ENCODE results near the gene DEGS2.

The DEGS2 gene

GRCh38 chr14:100135073-100135472 is 24.4 kb downstream of the DEGS2 start:
- no peaks in the 10 kb centered on the region for H3K4me1 ChIP-seq (ENCODE audit: control insufficient read depth, insufficient read depth, low read length)
- CTCF ChIA-PET = interaction anchor here (0.9 kb wide), 1 partner anchor 20 kb away, joined by 3 read pairs; no protein-coding TSS in a partner anchor

More at GRCh38 chr14:100135073-100135472, 24.4 kb downstream of the DEGS2 start:
- H3K9me3 ChIP-seq (ENCODE audit: control insufficient read depth, insufficient read depth, low read depth, low read length) = no peaks in the 10 kb centered on the region
- H3K4me3 ChIP-seq (ENCODE audit: low read depth, low read length) = no peak overlapping the region
- TF ChIP-seq ZNF624 (tag by site-specific recombination; IDR thresholded peaks at IDR 0.05) (no peak), PATZ1 (tag by site-specific recombination; IDR thresholded peaks at IDR 0.05) (no peak), ZNF660 (tag by site-specific recombination; IDR thresholded peaks at IDR 0.05) (no peak), ZBTB44 (tag by site-specific recombination; IDR thresholded peaks at IDR 0.05) (no peak), GFI1B (tag by site-specific recombination; IDR thresholded peaks at IDR 0.05) (no peak), ZNF174 (tag by site-specific recombination; IDR thresholded peaks at IDR 0.05) (no peak), PRDM4 (tag by site-specific recombination; IDR thresholded peaks at IDR 0.05) (no peak), REST (tag by site-specific recombination; IDR thresholded peaks at IDR 0.05) (no peak), ZNF211 (tag by site-specific recombination; IDR thresholded peaks at IDR 0.05; ENCODE audit: low read depth) (no peak), ZNF248 (tag by site-specific recombination; IDR thresholded peaks at IDR 0.05) (no peak), ZNF768 (tag by site-specific recombination; IDR thresholded peaks at IDR 0.05) (no peak), ZNF707 (tag by site-specific recombination; IDR thresholded peaks at IDR 0.05) (no peak)
- TF ChIP-seq, protein P1, sequence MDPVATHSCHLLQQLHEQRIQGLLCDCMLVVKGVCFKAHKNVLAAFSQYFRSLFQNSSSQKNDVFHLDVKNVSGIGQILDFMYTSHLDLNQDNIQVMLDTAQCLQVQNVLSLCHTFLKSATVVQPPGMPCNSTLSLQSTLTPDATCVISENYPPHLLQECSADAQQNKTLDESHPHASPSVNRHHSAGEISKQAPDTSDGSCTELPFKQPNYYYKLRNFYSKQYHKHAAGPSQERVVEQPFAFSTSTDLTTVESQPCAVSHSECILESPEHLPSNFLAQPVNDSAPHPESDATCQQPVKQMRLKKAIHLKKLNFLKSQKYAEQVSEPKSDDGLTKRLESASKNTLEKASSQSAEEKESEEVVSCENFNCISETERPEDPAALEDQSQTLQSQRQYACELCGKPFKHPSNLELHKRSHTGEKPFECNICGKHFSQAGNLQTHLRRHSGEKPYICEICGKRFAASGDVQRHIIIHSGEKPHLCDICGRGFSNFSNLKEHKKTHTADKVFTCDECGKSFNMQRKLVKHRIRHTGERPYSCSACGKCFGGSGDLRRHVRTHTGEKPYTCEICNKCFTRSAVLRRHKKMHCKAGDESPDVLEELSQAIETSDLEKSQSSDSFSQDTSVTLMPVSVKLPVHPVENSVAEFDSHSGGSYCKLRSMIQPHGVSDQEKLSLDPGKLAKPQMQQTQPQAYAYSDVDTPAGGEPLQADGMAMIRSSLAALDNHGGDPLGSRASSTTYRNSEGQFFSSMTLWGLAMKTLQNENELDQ (tag by site-specific recombination; IDR thresholded peaks at IDR 0.05; ENCODE audit: low read depth) = no peak
- TF ChIP-seq, protein P2, sequence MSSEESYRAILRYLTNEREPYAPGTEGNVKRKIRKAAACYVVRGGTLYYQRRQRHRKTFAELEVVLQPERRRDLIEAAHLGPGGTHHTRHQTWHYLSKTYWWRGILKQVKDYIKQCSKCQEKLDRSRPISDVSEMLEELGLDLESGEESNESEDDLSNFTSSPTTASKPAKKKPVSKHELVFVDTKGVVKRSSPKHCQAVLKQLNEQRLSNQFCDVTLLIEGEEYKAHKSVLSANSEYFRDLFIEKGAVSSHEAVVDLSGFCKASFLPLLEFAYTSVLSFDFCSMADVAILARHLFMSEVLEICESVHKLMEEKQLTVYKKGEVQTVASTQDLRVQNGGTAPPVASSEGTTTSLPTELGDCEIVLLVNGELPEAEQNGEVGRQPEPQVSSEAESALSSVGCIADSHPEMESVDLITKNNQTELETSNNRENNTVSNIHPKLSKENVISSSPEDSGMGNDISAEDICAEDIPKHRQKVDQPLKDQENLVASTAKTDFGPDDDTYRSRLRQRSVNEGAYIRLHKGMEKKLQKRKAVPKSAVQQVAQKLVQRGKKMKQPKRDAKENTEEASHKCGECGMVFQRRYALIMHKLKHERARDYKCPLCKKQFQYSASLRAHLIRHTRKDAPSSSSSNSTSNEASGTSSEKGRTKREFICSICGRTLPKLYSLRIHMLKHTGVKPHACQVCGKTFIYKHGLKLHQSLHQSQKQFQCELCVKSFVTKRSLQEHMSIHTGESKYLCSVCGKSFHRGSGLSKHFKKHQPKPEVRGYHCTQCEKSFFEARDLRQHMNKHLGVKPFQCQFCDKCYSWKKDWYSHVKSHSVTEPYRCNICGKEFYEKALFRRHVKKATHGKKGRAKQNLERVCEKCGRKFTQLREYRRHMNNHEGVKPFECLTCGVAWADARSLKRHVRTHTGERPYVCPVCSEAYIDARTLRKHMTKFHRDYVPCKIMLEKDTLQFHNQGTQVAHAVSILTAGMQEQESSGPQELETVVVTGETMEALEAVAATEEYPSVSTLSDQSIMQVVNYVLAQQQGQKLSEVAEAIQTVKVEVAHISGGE (tag by site-specific recombination; conservative IDR thresholded peaks at IDR 0.05; ENCODE audit: low read depth) = no peak
- TF ChIP-seq, protein P3, sequence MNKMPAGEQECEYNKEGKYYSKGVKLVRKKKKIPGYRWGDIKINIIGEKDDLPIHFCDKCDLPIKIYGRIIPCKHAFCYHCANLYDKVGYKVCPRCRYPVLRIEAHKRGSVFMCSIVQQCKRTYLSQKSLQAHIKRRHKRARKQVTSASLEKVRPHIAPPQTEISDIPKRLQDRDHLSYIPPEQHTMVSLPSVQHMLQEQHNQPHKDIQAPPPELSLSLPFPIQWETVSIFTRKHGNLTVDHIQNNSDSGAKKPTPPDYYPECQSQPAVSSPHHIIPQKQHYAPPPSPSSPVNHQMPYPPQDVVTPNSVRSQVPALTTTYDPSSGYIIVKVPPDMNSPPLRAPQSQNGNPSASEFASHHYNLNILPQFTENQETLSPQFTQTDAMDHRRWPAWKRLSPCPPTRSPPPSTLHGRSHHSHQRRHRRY (tag by site-specific recombination; IDR thresholded peaks at IDR 0.05) = no peak
- TF ChIP-seq, protein P4, sequence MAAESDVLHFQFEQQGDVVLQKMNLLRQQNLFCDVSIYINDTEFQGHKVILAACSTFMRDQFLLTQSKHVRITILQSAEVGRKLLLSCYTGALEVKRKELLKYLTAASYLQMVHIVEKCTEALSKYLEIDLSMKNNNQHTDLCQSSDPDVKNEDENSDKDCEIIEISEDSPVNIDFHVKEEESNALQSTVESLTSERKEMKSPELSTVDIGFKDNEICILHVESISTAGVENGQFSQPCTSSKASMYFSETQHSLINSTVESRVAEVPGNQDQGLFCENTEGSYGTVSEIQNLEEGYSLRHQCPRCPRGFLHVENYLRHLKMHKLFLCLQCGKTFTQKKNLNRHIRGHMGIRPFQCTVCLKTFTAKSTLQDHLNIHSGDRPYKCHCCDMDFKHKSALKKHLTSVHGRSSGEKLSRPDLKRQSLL (tag by site-specific recombination; IDR thresholded peaks at IDR 0.05) = no peak
- peaks cover 0 to 61% of the 10 kb centered on the region in 2 experiments; a peak in 2 of 3 replicates for H3K36me3 ChIP-seq (ENCODE audit: control insufficient read depth in 2 of 2, insufficient read depth in 1 of 2, low read length in 2 of 2)
- POLR2A ChIA-PET = no interaction called here
- H3K27ac ChIP-seq (ENCODE audit: extremely low read depth, low read depth, low read length) = no peak overlapping the region

All from HEK293 (cell line).